Lung (tissue), 5 donors: ENCODE measurements around the gene EGR1. TPM values are rescaled to one million over a fixed set of nuclear protein-coding genes. Genes with fewer than 3 reads are reported as not detected.

Source experiments
- polyA plus RNA-seq, 2 donors: library from polyadenylated mRNA; stranded (reverse); fragments of 200-250 nt; gene quantifications; one replicate each; pipeline ENCODE4 v1.2.1, GENCODE V29; 2013
- small RNA-seq: library from RNA; depleted of rRNA; stranded (forward); fragments of <200 nt; gene quantifications from one replicate; pipeline ENCODE3, GENCODE V24; 2014; ENCODE audit warnings: low replicate concordance
- total RNA-seq, 2 donors: library from RNA; depleted of rRNA in 1 of 2; stranded (reverse); fragments of >200 nt in 1 of 2; gene quantifications; one replicate each; pipeline ENCODE4 v1.2.1, GENCODE V29; 2014 to 2021
- donor health status: Bipolar disorder and iron deficiency.
- donor health status: healthy.
- donor health status: DM: yes; HTN: yes; CAD: no.

The EGR1 gene
- total and polyA plus RNA-seq, 4 donors, result 15.8 to 126 (median 30.7) TPM

Small RNAs within 50 kb of the gene (small RNA-seq; reads per million reads assigned to genes)
- not detected for gene AC113403.1

Other genes with a start within 250 kb of the EGR1 start
- under 1 TPM in 1 of 2 donors, not detected in 1; 0.57 TPM for gene GFRA3, start 190.9 kb upstream of the EGR1 start, total RNA-seq
- under 1 TPM; 0.11 to 0.18 TPM for gene GFRA3, start 190.9 kb upstream of the EGR1 start, polyA plus RNA-seq
- gene CDC25C, start 133.7 kb upstream of the EGR1 start, total RNA-seq, result 1 to 10 TPM in 1 of 2 donors, under 1 TPM in 1; 0.25 to 3.0 TPM
- gene CDC25C, start 133.7 kb upstream of the EGR1 start, polyA plus RNA-seq, result under 1 TPM; 0.26 to 0.55 TPM
- 10 to 100 TPM; 22.2 to 28.0 TPM for gene FAM53C, start 127.2 kb upstream of the EGR1 start, total RNA-seq
- gene FAM53C, start 127.2 kb upstream of the EGR1 start, polyA plus RNA-seq, result 10 to 100 TPM in 1 of 2 donors, 1 to 10 TPM in 1; 8.2 to 19.9 TPM
- 10 to 100 TPM; 49.6 to 92.7 TPM for gene KDM3B, start 112.8 kb upstream of the EGR1 start, total RNA-seq
- gene KDM3B, start 112.8 kb upstream of the EGR1 start, polyA plus RNA-seq, result 10 to 100 TPM; 17.7 to 25.4 TPM
- gene REEP2, start 26.4 kb upstream of the EGR1 start, total RNA-seq, result 1 to 10 TPM in 1 of 2 donors, under 1 TPM in 1; 0.98 to 1.1 TPM
- gene REEP2, start 26.4 kb upstream of the EGR1 start, polyA plus RNA-seq, result under 1 TPM; 0.29 to 0.85 TPM
- 10 to 100 TPM; 58.5 to 99.2 TPM for gene ETF1, start 77.8 kb downstream of the EGR1 start, total RNA-seq
- 10 to 100 TPM; 36.9 to 67.2 TPM for gene ETF1, start 77.8 kb downstream of the EGR1 start, polyA plus RNA-seq
- gene HSPA9, start 109.9 kb downstream of the EGR1 start, total RNA-seq, result 100 to 1,000 TPM; 150 to 194 TPM
- 100 to 1,000 TPM in 1 of 2 donors, 10 to 100 TPM in 1; 77.8 to 143 TPM for gene HSPA9, start 109.9 kb downstream of the EGR1 start, polyA plus RNA-seq